KBM-7 (cell line): ENCODE measurements around the gene DOCK1.

Experiments used
- DNase-seq: peaks from one replicate; pipeline ENCODE4 v3.0.0-alpha.2; 2015
- in situ Hi-C: fragments of 300-500 bp; cut with MboI; formaldehyde crosslinking; loops from 2 replicates; pipeline ENCODE4 v1.14.3; 2020; ENCODE audit warnings: low sequenced_read_pairs, low pct_unique_long_range_greater_than_20kb, mixed read lengths

The DOCK1 gene

DNA sequence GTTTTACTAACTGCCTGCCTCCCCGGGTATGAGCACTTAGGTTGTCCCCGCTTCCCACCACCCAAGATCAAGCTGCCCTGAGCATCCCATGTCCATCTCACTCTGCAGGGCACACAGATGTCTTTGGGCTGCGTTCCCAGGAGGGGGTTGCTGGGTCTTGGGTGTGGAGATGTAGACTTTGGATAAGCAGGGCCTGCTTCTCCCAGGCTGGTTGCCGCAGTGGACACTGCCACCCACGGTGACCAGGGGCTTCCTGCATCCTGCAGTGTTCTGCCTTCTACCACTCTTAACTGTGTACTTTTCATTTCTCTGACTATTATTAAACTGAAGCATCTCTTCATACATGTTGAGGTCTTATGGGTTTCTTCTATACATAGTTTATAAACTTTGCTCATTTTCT, 70.0 kb downstream of the DOCK1 start:
- no peak for DNase-seq
- in situ Hi-C loops, result no loop called here

DNA sequence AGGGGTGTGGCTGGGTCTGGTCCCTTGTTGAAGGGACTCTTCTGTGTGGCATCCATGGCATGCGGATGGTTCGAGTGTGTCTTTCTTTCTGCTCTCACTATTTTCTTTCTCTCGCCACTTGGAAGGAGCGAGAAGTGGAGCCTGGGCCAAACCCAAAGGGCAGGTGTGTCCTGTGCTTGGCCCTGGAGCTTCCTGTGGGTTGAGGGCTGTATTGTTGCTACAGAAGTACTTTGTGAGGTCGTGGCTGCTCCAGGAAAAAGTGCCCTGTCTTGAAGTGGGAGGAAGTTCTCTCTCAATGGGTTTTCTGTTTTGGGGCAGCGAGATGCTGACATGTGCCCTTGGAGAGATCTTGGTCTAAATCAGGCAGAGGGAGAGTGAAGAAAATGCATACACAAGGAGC, 72.0 kb downstream of the DOCK1 start:
- in situ Hi-C loops, result no loop called here

DNA sequence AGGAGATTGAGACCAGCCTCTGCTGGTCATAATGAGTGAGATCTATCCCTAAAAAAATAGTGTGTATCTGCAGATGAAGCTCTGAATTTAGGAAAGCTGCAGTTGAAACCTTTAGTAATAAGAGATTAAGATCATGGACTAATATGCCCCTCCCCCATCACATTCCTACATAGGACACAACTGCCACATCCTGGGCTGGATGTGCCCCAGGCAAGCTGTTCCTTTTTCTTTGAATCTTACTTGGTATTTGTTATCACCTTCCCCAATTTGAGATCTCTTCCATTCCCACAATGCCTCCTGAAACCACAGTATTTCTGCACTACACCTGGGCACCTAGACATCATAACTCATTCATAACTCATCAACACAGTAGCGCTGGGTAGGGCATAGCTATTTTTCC, 74.1 kb downstream of the DOCK1 start:
- DNase-seq, result no peak
- in situ Hi-C loops, result no loop called here

More for the DNA sequence above, 72.0 kb downstream of the DOCK1 start:
- no peak for DNase-seq

DNA sequence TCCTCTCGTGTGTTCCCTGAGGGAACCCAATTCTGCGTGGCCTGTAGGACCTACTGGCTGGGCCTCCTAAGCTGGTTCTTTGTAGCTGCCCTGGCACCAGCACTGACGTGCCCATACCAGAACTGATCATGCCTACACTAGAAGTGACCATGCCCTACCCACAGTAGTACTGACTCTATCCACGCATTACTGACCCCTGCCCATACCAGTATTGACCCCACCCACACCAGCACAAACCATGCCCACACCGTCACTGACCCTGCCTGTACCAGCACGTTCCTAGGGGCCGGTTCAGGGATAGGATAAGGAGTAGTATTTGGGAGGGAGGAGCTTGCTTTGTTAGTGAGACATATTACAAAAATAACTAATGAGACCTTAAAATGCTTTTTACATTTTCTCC, 88.0 kb downstream of the DOCK1 start:
- no peak for DNase-seq
- in situ Hi-C loops, result no loop called here

DNA sequence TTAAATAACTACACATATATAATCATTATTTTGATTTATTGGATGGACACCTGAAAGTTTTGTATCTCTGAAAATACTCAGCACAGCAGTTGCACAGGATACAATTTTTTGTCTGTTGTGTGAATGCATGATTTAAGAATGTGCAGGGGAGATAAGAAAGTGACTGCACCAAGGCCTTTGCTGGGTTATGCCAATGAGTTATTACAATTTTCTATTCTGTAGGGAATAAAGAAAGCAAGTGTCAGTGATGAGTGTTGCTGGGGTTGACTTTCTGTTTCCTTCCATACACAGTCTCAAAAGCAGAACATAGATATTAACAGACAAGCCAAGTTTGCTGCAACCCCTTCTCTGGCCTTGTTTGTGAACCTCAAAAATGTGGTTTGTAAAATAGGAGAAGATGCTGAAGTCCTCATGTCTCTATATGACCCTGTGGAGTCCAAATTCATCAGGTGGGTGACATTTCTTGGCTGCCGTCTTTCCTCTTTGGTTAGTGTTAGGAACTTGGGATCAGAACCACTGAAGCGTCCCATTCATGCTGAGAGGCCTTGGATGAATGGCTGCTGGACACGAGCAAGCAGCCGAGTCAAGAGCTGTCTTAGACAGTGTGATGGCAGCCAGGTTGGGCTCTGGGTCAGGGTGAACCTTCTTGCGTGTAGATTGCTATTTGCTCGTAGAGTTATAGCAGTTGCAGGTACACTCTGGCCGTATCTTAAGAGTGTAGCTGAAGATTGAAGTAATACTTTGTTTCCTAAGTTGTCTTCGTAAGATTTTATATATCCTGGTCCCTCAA, 92.8 kb downstream of the DOCK1 start:
- no peak for DNase-seq
- in situ Hi-C loops, result no loop called here

DNA sequence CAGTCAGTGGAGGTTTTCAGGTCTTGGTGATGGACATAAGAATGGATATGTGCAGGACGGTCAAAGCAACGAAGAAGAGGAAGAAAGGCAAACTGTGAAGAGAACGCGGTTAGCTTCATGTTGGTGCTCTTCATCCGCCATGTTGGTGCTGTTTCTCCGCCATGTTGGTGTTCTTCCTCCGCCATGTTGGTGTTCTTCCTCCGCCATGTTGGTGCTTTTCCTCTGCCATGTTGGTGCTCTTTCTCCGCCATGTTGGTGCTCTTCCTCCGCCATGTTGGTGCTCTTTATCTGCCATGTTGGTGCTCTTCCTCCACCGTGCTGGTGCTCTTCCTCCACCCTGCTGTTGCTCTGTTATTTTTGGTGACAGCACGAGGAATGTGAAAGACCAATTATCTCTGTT, 95.4 kb downstream of the DOCK1 start:
- in situ Hi-C loops, result no loop called here
- no peak for DNase-seq

DNA sequence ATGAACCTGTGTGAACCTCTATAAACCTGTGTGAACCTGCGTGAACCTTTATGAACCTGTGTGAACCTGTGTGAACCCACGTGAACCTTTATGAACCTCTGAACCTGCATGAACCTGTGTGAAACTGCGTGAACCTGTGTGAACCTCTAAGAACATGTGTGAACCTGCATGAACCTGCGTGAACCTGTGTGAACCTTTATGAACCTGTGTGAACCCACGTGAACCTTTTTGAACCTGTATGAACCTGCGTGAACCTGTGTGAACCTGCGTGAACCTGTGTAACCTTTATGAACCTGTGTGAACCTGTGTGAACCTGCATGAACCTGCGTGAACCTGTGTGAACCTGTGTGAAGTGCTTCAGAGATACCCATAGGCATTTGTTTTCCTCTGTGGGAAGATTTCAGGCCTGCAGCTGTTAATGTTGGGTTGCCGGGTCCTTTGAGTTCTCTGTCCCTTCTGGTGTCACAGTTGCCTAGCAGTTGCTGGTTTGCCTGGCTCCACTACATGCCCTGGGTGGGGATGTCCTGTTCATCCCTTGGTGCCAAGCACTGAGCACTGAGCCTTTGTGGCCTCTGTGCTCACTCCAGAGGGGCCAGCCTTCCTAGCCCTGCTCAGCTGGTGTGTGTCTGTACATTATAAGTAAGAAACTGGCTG, 97.9 kb downstream of the DOCK1 start:
- DNase-seq, result no peak
- in situ Hi-C loops, result no loop called here

DNA sequence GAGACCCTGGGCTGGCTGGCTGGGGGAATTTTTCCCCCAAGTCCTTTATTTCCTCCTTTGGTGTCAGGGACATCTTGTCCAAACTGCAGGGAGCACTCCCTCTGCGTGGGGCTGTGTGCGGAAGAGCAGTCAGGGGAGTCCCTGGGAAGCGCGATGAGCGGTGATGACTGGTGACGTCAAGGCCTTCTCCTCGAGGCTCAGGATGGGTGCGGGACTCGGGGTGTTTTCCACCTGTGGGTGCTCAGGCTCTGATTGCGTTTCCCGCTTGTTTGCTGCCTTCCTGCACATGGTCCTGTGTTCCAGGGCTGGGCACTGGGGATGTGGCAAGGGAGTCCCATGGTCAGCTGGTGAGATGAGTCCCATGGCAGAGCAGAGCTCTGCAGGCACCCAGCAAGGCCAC, 101.2 kb downstream of the DOCK1 start:
- no peak for DNase-seq
- in situ Hi-C loops, result no loop called here

DNA sequence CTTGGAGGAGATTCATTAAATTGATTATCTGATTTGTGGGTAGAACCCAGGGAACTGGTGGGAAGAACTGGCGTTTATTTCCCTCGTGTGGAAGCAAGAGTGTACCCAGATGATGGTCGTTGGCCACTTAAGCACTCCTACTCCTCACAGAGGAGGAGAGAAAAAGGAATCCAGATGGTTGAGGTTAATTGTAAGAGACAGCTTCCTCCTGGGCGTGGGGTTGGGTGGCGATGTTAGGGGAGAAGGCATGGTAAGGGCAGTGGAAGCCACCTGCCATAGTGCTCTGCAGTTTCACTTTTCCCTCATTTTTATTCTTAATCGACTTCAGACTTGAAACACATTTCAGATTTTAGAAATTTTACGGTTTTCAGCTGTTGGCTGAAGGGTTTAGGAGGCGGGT, 104.1 kb downstream of the DOCK1 start:
- in situ Hi-C loops, result no loop called here
- DNase-seq, result no peak

DNA sequence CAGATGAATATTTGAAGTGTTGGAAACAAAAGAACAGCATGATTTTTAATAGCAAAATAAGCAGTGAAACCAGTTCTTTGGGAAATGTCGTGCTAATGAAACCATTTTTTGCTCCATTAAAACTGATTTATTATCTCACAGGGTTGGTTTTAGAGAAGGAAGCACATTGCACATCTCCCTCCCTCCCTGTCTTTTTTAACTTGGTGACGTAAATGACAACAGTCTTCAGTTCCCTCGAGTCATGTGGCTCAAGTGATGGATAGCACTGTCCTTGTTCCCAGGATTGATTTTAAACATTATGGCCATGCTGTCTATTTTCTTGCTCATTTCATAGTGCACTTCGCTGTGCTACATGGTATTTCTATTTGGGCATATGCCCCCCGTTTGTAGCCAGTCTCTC, 105.9 kb downstream of the DOCK1 start:
- DNase-seq, result no peak
- in situ Hi-C loops, result no loop called here

DNA sequence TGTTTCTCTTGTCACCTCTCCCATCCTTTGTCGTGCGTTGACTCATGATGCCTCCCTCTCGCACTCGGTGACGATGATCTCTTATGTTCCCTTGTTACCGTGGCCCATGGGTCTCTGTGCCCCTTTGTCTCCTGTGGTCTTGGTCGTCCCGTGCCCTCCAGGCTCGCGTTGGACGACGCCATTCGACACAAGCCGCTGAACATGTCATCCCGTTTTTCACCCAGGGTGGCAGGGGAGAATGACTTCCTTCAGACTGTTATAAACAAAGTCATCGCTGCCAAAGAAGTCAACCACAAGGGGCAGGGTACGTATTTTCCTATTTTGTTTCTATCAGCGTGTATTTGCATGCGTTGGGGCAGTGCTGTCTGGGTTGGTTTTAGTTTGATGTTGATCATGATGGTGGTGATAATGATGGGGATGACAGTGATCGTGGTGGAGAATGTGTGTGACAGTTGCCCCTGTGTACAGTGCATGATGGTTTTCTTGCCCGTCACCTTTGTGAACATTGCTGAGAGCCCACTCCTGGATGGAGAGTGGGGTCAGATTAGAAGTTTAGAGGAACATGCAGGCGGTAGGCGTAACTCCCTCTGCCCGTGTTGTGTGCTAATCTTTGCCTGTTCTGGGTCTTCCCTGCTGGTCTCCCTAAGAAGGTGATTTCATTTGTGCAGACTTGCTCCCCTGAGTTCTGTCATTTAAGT, 107.0 kb downstream of the DOCK1 start:
- in situ Hi-C loops, result no loop called here
- no peak for DNase-seq

DNA sequence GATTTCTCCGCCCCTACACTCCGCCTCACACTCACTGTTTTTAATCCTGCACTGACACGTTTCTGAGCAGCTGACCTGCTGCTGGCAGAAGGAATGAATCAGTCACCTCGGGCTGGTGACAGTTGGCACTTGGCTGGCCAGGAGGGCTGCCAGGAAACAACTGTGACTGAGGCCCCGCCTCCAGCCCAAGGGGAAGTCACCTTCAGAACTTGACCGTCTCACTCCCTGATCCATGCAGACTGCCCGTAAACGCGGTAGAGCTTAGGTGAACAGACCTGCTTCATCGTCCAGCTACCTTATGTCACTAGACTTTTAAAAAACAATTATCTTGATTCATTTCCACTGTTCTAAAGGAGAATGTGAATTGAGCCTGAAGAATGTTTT, 107.5 kb downstream of the DOCK1 start:
- peak; percentile 46 for DNase-seq
- in situ Hi-C loops, result no loop called here

DNA sequence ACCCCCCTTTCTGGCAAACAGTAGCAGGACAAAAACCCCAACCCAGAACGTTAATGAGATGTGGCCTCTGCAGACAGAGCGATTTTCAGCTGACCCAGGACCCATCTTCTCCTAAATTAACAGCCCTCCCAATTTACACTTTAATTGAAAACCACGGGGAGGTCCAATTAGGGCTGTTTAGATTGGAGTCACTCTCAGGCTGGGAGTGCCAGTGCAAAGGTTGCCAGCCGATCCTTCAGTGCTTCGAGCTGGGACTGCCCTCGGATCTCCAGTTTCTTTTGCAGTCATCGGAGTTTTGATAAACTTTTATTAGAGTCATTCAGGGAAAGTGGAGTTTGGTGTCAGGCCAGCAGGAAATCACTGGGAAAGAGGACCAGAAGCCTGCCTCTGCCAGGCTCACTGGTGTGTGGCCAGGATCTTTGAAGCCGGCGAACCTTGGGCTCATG, 108.0 kb downstream of the DOCK1 start:
- in situ Hi-C loops, result no loop called here
- DNase-seq, result no peak

DNA sequence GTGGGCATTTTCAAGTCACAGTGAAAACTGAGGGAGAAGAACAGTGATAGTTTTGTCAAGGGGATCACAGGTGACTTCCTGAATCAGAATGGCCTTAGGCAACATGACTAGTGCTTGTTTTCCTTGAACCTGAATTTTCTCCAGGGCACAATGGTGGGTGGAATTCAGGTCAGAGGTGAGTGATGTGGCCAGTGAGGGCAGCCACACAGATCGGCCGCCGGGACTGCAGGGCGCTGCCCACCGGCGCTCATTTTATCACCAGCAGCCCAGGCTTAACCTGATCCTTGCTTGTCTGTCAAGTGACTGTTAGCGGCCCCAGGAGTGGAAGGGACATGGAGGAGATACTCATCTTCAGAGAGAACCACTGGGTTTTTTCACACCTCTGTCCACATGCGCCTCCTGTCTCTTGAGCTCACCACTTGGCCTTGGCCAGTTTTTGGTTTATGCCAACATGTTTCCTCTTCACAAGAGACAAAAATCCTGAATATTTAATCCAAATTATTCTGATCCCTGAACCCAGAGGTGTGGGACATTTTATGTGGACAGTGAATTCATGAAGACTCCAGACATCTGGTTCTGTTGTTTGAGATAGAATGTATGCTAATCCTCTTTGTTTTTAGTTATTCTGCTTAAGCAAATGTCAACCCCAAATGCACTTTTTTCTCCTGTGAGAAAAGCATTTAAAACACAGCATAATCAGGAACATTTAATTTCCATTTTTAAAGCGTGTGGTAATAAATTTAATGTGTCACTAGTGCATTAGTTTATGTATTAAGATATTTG, 108.7 kb downstream of the DOCK1 start:
- DNase-seq, result no peak
- in situ Hi-C loops, result no loop called here

DNA sequence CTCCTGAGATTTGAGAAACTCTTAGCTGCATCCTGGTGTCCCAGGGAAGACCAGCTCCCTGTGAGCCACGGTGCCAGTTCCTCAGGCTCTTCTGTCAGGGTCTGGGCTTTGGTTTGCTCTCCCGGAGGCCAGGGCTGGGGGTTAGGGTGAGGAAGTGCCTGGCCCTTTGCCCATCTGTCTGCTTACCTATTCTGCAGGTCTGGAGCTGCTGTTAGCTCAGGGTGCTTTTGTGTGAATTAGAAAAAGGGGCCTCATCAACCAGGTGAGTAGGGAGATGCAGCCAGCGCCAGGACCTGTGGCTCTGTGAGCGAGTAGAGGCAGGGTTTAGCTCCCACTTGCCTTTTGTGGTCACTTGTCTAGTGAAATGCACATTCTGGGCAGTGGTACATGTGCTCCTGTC, 109.4 kb downstream of the DOCK1 start:
- in situ Hi-C loops, result no loop called here
- no peak for DNase-seq

DNA sequence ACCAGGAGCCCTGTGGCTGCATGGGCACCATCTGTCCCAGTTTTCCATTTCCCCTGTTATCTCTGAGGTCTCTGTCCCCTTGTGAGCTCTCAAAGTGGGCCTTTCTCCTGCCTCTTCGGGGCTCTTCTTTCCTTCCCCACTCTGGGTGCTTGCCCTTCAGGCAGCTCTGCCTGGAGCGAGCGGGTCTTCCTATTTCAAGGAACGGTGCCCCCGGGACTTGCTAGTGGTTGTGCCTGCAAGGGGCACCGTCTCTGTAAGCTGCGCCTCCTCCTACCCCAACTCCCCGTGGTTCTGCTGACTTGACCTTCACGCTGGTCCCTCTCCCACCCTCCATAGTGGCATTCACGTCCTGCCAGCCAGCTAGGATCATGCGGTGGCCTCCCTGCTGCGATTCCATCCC, 110.1 kb downstream of the DOCK1 start:
- no peak for DNase-seq
- in situ Hi-C loops, result no loop called here

DNA sequence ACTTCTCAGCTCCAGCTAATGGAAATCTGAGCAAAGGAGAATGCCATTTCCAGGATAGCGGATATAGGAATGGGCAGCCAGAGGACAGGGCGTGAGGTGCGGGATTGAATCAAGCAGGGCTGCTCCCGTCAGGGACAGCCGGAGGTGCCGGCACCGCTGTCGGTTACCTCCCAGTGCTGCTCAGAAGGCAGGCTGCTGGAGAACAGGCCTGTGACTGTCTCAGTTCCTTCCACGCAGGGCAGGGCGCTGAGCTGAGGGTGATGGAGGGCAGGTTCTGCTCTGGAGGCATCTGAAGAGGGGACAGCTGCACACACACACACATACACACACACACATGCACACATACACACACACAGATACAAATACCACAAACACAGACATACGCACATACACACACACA, 111.1 kb downstream of the DOCK1 start:
- DNase-seq, result no peak
- in situ Hi-C loops, result no loop called here

DNA sequence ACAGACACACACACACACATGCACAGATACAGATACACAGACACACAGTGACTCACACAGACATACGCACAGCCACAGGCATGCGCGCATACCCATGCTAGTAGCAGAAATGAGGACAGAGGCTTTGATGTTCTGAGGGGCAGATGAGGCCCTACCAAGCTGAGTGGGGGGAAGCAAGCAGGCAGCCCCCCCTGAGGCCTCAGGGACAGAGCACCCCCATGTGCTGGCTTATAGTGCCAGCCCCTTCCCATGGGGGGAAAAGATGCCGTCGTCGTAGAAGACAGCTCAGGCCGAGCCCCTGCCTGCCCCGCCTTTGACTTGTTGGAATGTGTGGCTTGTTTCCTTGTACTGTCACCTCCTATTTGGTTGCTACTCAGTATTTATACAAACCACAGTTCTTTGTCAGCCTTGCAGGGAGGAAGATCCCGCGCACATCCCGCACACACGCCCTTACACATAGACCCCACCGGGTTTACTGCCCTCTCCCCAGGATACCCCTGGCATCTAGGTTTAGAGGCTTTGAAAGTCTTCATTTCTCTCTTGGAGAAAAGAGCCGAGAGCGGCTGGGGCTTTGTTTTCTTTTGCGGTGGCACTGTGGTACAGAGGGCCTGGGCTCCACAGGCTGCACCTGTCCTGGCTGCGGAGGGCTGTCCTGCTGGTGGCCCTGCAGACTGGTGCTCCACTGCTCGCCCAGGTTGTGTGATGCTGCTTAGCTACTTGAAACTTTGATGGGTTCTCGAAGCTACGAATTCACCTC, 112.5 kb downstream of the DOCK1 start:
- in situ Hi-C loops, result no loop called here
- DNase-seq, result no peak

DNA sequence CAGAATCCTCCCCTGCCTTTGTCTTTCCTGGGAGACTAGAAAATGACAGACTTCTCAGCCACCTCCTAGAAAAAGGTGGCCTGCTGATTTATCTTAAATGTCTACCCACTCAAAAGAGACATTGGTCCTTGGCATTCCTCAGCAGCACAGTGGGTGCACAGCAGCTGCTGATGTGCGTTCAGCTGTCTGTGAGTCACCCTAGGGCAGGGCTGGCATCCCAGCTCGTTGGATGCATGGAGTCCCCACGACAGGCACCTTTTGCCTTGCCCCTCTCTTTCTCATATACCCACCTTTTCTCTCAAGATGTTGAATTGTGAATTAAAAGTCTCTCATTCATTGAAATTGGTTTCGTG, 113.0 kb downstream of the DOCK1 start:
- in situ Hi-C loops, result no loop called here
- no peak for DNase-seq
